ENCODE measurements around the gene LRP3.

Gene LRP3

DNA sequence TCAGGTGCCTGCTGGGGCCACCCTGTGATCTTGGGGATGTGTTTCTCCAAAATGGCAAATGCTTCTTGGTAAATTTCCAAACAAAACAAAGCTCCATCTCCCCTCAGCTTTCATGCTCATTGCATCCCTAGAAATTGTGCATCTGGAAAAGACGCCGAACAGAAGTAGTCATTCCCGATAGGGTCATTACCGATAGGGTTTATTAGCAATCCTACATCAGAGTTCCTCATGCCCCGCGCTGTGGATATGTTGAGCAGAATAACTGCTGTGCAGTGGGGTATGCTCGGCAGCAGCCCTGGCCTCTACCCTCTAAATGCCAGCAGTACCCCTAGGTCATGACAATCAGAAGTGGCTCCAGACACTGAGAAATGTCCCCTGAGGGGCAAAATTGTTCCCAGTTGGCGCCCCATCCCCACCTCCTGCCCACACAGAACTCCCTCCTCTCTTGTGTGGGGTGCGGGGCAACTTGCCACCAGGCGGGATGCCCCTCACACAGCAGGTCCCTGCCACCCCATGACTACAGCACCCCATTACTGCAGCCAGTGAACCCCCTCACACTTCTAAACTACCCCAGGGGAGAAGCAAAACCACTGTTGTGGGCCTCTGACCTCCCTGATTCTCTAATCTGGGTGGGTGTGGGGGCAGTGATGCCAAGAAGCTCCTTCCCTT lies 44.5 kb downstream of the LRP3 start:
- DNase-seq (ENCODE audit: low read depth), result no peak

DNA sequence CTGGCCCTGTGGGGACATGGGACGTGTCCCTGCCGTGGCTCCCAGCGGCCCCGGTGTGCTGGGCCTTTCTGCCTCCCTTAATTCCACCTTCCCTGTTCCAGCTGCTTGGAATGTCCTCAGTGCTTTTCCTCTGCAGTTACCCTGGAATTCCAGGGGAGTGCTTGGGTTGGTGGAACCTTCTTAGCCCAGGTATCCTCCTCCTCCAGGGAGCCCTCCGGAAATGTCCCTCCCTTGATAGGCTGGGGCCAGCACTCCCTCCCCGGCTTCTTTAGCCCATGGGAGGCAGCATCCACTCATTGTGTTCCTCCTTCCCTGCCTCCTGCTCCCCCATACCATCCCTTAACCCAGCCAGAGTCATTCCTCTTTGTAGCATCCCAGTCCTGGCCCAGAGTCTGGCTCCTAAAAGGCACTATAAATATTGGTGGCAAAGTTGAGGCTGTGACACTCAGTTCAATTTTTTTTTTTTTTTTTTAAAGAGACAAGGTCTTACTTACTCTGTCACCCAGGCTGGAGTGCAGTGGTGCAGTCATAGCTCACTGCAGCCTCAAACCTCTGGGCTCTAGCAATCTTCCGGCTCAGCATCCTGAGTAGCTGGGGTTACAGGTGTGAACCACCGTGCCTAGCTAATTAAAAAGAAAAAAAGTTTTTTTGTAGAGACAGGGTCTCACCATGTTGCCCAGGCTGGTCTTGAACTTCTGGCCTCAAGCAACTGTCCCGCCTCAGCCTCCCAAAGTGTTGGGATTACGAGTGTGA lies 45.3 kb downstream of the LRP3 start:
- no peak for DNase-seq (ENCODE audit: low read depth)

DNA sequence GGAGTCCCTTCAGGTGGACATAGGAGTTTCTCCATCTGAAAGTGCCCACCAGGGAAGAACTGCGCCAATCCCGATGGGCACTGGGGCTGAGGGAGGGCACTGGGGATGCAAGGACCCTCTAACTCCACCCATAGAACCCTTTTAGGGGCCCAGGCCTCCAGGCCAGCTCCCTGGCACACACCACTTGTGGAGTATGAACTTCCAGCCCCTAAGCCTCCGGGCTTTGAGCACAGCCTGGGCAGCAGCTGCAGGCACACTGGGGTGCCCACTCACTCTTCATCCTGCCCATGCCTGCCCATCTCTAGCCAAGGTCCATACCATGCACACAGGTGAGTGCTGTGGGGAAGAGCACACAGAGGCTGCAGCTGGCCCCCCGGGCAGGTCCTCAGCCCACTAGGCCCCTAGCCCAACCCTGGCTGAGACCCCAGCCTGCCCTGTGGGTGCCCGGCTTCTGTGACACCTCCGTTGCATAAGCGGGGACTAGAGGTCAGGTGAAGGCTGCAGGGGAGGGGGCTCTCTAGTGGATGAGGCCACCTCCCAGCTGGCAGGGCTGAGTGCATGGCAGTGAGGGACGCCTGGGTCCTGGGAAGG lies 46.1 kb downstream of the LRP3 start:
- no peak for DNase-seq (ENCODE audit: low read depth)

DNA sequence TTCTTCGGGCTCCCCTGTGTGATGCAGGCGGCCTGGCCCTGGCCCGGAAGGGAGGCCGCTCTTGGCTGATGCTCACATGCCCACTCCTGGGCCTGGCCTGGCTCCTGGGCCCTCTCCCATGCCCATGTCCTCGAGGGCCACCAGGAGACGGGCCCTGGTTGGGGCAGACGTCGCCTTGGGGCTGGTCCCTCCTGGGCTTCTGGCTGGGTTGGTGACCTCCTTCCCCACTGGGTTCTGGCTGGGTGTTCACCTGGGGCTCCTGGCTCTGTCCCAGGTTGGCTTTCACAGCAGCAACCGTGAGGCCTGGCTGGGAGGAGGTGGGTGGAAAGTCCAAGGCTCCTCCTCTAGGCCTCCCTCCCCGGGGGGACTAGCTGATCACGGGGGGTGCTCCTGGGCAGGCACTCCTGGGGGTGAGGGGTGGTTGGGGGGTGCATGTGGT lies 47.0 kb downstream of the LRP3 start:
- no peak for DNase-seq (ENCODE audit: low read depth)

DNA sequence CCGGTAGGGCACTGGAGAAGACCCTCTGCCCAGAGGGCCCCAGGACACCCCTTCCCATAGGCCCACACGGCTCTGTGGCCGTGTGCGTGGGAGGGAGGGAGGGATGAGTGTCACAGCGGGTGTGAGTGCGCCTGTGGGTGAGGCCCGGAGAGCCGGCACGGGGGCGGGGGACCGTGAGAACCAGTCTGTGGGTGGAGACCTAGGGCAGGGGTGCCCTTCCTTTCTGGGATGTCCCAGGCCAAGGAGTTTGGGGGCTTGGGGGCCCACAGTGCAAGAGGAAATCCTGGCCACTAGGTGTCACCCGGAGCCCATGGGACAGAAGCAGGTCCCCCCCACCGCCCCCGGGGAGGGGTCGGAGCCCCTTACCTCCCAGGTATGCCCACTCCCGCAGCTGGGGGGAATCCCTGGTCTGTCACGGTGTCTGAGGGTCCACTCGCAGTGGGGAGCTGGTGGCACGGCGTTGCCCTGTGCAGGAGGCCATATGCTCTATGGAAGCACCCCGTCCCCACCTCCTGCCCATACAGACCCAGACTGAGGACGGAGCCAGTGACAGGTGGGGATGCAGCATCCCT lies 47.5 kb downstream of the LRP3 start:
- DNase-seq (ENCODE audit: low read depth), result no peak

DNA sequence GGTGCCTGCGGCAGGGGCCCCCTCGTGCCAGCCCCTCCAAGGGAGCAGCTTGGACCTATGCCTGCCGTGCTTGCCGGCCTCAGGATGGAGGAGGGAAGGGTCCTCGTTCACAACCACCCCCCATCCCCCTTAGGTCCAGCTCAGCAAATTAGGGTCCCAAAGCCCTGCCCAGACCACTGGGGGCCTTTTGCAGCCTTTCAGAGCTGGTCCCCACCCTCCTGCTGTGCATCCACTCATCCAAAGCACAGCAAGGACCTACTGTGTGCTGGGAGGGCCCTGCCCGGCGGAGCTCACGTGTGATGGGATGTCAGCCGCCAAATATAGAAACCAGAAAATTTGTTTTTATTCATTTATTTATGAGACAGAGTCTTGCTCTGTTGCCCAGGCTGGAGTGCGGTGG lies 48.0 kb downstream of the LRP3 start:
- DNase-seq (ENCODE audit: low read depth), result no peak

DNA sequence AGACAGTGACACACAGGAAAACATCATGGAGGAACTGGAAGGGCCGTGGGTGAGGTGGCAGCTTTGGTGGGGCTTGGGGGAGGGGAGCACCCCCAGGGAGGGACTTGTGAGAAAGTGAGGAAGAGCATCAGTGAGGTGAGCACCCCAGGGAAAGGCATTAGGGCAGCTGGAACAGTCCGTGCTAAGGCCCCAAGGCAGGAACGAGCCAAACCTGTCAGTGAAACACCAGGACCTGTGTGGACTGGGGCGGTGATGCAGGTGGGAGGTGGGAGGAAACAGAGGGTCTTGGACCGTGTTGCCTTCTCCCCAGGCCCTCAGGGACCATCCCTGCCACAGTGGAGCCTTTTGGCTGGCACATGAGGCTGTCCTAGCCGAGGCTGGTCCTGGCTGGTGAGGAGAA lies 48.8 kb downstream of the LRP3 start:
- no peak for DNase-seq (ENCODE audit: low read depth)

DNA sequence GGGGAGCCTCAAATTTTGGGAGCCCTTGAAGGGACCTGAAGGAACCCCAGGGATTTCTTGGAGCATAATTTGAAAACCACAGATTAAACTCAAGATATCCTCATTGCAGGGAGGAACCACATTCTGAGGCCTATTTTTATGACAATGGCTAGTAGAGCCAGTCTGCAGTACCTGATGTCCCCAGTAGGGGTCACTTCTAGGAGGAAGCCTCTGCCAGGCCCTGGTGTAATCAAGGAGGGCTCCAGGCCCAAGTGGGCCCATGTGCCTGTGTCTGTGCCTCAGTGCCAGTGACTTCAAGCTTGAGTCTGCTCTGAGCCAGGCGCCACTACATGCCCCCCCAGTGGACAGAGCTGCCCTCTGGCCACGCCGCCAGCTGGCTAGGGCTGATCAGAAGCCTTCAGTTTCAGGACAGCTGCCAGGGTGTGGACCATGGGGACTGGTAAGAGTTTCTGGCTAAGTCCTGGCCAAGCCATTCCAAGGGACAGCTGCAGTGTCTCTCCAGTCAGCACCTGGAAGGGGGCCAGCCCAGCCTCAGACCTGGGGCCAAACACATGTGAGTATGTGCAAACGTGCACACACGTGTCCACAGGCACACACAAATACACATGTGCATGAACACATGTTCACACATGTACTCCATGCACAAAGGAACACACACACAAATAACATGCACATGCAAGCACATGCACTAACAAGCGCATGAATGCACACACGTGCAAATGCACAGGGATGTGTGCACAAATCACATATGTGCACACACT lies 52.0 kb downstream of the LRP3 start:
- no peak for DNase-seq (ENCODE audit: low read depth)

DNA sequence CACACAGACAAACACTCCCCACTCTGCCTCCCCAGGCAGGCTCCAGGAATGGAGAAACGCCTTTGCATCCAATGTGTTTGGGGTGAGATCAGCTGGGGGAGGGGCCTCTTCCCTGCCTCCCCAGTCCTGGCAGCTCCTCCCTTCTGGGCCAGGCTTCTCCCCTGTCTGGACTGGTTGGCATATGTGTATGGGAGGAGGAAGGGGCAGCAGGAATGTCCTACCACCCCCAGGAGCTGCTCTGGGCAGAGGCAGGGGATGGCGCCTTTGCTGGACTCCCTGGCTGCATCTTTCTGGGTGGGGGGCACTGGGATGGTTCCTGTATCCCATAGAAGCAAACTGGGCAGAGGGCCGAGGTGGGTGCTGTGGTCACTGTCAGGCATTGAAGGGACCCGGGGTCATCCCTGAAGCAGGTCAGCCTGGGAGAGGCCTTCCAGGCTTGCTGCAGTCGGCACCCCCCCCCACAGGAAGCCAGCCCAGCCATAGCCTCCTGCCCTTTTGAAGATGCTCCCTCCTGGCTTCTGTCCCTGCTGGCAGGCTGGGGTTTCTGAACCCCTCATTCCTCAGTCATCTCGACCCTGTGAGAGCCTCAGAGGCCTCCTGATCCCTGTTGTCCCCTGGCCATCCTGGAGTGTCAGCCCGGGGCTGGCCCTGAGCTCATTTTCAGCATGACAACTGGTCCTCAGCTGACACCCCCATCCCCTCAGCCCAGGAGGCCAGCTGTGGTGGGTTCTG lies 52.7 kb downstream of the LRP3 start:
- no peak for DNase-seq (ENCODE audit: low read depth)

DNA sequence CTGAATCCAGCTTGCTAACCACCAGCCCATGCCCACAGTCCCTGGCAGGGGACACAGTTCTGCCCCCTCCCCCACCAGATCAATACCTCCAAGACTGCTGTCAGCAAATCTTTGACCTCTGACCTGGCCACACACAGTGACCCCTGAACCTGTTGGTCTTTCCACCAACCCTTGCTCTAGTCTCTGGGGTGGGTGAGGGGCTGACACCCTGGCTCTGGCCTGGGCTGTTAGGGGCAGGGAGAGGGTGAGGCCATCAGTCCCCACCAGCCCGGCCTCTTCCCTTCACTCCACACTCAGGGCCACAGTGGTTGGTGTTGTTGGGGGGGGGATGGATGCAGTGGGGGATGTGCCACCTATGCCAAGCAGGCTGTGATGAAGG lies 53.3 kb downstream of the LRP3 start:
- DNase-seq (ENCODE audit: low read depth), result no peak

DNA sequence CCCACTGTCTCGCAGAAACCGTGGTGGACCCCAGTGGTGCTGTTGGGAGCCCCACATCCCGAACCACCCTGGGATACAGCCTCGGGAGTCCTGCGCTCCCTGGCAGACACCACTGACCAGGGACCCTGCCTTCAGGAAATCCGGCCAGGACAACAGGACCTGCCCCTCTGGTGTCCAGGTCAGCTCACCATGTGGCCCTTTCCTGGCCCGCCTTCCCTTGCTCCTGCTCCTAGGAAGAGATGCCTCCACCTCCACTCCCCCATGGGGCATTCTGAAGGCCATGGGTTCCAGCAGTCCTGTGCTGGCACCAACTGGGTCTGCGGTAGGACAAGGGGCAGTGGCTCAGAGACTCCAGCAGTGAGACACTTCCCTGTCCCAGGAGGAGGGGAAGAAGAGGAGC lies 54.0 kb downstream of the LRP3 start:
- DNase-seq (ENCODE audit: low read depth), result no peak

DNA sequence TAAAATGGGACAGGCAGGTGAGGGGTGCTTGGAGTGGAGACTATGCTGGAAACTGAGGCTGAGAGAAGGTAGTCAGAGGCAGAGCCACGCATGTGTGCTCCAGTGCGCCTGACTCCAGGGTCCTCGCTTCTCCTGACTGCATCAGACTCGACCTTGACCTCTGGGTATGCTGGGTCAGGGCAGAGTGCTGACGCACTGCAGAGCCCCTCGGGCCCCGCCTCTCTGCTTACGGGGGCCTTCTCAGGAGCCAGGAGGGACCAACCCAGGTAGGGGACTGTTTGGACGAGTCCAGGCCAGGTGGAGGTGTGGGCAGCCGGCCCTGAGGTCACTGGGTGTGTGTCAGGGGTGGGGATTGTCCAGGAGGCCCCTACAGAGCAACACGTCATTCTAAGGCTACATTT lies 54.4 kb downstream of the LRP3 start:
- no peak for DNase-seq (ENCODE audit: low read depth)

DNA sequence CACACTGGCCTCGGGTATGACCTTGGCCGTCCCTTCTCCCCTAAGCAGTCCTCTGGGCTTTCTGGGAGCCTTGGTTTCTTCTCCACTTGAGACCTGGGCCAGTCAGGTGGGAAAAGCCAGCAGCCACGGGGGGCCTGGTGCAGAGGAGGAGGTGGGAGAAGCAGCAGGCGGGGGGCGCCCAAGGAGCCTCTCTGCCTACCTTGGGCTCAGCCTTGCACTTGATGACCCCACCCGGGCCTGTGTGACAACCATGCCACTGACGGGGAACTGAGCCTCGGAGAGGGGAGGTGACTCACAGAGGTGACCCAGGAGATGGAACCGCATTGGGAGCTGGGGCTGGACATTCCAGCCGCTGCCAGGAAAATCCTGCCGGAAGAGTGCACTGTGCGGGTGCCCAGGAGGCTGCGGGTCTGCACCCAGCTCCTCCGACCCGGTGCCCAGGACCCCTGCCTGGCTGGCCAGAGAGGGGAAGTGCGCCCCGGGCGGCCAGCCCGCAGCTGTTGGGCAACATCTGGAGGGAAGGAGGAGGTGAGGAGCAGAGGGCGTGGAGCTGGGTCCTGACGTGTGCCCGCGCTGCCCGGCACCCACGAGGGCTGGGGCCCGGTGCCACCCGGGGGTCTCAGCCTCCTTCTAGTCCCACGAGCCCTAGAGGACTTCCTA lies 55.0 kb downstream of the LRP3 start:
- DNase-seq (ENCODE audit: low read depth), result no peak

DNA sequence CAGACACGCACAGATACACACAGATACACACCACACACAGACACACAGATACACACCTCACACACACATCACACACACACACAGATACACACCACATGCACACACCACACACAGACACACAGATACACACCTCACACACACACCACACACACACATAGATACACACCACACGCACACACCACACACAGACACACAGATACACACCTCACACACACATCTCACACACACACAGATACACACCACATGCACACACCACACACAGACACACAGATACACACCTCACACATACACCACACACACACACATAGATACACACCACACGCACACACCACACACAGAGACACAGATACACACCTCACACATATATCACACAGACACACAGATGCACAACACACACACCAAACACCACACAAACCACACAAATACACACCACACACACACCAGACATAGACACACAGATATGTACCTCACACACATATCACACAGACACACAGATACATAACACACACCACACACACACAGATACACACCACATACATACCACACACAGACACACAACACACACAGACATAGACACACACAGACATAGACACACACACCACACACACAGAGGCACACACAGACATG lies 55.7 kb downstream of the LRP3 start:
- no peak for DNase-seq (ENCODE audit: low read depth)

DNA sequence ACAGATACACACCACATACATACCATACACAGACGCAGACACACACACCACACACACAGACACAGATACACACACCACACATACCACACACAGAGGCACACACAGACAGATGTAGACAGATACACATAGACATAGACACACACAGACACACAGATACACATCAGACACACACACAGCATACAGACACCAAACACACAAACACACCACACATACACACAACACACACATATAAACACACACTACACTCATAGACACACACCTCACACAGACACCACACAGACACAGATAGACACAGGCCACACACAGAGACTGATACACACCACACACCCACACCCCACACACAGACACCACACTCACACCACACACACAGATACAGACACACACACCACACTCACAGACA lies 56.4 kb downstream of the LRP3 start:
- no peak for DNase-seq (ENCODE audit: low read depth)

DNA sequence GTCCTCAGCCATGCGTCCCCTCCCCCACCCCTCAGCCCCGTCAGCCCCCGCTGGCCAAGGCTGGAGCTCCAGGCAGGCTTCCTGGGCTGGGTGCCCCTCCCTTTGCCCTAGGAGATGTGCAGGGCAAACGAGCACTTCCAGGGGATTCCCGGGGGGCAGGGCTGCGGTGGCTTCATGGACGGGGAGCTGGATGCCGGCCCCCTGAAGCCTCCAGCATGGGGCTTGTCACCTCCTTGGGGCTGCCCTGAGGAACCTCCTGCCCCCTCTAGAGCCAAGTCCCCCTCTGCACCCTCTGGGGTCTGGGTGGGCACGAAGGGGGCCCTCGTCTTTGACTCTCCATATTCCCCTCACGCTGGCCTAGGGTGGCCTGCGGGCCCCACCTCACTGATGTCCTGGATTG lies 56.9 kb downstream of the LRP3 start:
- DNase-seq (ENCODE audit: low read depth), result no peak

DNA sequence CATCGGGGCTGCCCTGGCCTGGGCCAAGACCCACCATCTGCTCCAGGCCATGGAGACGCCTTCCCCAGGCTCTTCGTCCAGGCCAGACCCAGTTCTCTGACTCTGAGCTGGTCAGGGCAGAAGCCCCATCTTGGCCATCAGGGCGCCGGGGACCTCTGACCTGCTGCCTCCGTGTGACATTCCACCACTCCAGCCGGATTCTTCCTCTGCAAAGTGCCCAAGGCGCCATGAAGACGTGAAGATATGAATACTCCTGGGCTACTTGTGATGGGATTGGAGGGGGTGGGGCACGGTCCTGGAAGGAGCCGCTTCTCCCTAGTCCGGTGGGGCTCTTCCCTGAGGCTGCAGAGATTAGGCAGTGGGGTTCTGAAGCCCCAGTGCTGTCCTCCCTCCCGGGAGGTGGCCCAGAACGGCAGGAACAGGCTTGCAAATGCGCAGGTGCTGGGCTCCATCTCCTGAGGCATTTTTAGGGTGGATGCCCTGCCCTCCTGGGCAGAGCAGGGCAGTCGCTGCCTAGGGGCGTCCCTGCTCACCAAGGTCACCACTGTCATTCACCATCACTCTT lies 57.5 kb downstream of the LRP3 start:
- DNase-seq (ENCODE audit: low read depth), result no peak

DNA sequence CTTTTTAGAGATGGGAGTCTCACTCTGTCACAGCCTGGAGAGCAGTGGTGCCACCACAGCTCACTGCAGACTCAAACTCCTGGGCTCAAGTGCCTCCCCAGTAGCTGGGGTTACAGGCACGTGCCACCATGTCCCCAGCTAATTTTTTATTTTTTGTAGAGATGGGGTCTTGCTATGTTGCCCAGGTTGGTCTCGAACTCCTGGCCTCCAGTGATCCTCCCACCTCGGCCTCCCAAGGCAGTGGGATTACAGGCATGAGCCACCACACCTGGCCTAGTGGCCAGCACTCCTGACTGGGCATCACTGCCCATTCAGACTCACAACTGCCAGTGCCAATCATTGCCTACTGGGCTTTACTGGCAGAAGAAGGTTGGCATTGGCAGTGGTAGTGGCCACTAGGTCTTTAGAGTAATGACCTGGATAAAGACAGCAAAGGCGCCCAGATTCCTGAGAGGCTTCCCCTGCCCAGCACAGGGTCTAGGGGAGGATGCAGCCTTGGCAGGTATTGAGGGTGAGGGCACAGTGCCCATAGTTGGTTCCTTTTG lies 58.4 kb downstream of the LRP3 start:
- DNase-seq (ENCODE audit: low read depth), result no peak

DNA sequence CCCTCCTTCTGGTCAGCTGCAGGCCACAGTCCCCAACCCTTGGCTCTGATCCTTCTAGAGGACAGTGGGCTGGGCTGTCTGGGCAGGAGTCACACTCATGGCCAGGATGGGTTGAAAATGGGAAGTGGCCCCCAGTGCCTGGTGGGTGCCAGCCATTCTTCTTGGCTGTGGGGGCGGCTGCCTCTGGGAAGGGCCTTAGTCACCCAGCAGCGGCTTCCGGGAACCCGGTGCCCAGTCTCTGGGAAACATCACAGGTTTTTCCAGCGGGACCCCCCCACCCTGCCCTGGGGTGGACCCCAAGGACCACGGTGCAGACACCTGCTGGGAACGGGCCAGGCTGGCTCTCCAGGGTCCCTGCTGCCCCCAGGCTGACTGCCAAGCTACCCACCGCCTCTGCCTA lies 58.8 kb downstream of the LRP3 start:
- DNase-seq (ENCODE audit: low read depth), result no peak

DNA sequence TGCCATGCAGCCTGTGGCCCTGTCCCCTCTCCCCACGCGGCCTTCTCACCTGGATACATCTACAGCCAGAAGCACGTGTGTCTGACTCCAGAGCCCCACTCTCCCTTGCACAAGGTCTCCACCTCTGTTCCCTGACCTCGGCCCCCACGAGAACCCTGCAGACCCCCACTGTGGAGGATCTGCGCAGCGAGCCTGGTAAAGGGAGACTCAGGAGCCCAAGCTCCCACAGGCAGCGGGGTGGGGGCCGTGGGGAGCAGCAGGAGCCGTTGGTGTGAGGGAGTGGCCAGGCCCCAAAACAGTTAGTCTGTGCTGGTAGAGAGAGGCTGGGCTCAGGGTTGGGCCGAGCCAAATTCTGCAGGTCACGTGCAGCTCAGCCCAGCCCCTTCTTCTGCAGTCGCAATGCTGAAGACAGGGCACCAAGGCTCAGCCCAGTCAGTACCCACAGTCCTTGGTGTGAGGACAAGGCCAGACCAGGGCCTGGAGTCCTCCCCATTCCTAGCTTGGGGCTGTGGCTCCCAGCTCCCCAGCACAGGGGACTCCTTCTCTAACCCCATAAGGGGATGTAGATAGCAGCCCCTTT lies 60.2 kb downstream of the LRP3 start:
- no peak for DNase-seq (ENCODE audit: low read depth)

Measured in iris pigment epithelial cell (primary cell).